ENCODE results near the gene ZNF496. TPM values are rescaled to one million over a fixed set of nuclear protein-coding genes. Genes with fewer than 3 reads are reported as not detected.
A peak's percentile ranks its signal among the peaks of the same experiment; 100 is the strongest.

The ZNF496 gene
- total and polyA plus RNA-seq, 4 donors: 8.2 to 43.4 (median 15.6) TPM

DNA sequence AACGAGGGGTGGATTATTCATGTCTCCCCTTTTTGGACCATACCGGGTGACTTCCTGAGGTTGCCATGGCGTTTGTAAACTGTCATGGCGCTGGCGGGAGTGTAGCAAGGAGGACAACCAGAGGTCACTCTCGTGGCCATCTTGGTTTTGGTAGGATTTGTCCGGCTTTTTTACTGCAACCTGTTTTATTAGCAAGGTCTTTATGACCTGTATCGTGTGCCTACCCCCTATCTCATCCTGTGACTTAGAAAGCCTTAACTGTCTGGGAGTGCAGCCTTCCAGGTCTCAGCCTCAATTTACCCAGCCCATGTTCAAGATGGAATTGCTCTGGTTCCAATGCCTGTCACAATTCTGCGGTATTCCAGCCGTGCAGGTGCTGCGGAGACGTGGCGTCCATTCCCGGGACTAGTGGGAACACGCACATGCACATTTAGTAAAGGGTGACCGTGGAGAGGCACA is 40.2 kb upstream of the ZNF496 start:
- peaks cover 0 to 4% (median 0%) of the 10 kb centered on the region in 3 donors for H3K27me3 ChIP-seq (ENCODE audit: control insufficient read depth in 3 of 3, insufficient read depth in 3 of 3, low read length in 2 of 3)
- 88 to 95% methylated on average over 16 of the region's 16 CpGs for WGBS, 2 donors
- no peak overlapping the region for H3K4me3 ChIP-seq
- TF ChIP-seq, protein P1, sequence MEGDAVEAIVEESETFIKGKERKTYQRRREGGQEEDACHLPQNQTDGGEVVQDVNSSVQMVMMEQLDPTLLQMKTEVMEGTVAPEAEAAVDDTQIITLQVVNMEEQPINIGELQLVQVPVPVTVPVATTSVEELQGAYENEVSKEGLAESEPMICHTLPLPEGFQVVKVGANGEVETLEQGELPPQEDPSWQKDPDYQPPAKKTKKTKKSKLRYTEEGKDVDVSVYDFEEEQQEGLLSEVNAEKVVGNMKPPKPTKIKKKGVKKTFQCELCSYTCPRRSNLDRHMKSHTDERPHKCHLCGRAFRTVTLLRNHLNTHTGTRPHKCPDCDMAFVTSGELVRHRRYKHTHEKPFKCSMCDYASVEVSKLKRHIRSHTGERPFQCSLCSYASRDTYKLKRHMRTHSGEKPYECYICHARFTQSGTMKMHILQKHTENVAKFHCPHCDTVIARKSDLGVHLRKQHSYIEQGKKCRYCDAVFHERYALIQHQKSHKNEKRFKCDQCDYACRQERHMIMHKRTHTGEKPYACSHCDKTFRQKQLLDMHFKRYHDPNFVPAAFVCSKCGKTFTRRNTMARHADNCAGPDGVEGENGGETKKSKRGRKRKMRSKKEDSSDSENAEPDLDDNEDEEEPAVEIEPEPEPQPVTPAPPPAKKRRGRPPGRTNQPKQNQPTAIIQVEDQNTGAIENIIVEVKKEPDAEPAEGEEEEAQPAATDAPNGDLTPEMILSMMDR (IDR thresholded peaks at IDR 0.05; ENCODE audit: control extremely low read depth, extremely low read depth): no peak
- DNase-seq (no peak), ATAC-seq (ENCODE audit: insufficient read depth, low FRiP score) (no peak)
- no peaks in the 10 kb centered on the region for H3K9me3 ChIP-seq (ENCODE audit: control insufficient read depth in 4 of 4, insufficient read depth in 3 of 4, low read length in 3 of 4)
- no peaks in the 10 kb centered on the region for H3K4me1 ChIP-seq (ENCODE audit: control insufficient read depth in 5 of 5, insufficient read depth in 5 of 5, low read length in 5 of 5)
- no peak overlapping the region for H3K27ac ChIP-seq (ENCODE audit: low read depth in 1 of 2, low read length in 1 of 2)
- no peak overlapping the region for H3K9ac ChIP-seq (ENCODE audit: insufficient read depth in 1 of 2, low read length in 2 of 2)
- H3K36me3 ChIP-seq (ENCODE audit: control insufficient read depth in 4 of 4, insufficient read depth in 4 of 4, low read length in 4 of 4): no peaks in the 10 kb centered on the region

DNA sequence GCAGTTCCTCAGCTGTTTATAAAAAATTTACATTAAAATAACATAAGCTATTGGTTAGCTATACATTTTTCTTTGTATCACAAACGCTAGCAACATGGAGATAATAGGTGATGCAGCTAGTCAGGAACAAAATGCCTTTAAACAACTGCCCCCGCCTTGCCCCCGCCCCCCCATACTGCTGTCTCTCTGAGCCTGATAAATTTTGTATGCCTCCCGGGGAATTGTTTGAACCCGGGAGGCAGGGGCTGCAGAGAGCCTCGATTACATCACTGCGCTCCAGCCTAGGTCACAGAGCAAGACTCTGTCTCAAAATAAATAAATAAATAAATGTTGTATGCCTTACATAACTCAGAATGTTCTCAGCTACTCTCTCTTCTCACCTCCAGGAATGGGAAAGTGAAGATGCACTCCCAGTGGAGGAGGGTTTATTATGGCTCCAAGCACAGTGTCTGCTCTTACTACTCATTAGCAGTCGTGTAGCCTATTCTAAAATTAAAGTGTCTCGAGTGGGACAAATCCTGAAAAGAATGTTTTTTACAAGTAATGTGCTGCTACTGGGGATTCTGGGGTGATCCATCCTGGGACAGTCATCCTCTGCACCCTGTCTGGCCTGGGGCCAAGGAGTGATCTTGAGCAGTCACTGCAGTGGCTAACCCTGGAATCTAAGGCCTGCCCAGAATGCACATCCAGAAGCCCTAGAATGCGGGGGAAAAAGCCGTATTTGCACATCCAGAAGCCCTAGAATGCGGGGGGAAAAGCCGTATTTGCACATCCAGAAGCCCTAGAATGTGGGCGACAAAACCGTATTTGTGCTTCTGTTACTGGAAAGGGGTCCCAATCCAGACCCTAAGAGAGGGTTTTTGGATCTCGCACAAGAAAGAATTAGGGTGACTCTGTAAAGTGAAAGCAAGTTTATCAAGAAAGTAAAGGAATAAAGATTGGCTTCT is 39.4 kb upstream of the ZNF496 start:
- H3K36me3 ChIP-seq (ENCODE audit: control insufficient read depth in 4 of 4, insufficient read depth in 4 of 4, low read length in 4 of 4): no peaks in the 10 kb centered on the region
- ATAC-seq (ENCODE audit: insufficient read depth, low FRiP score): no peak
- H3K9ac ChIP-seq (ENCODE audit: insufficient read depth in 1 of 2, low read length in 2 of 2): no peak overlapping the region
- peaks cover 0 to 2% (median 0%) of the 10 kb centered on the region in 4 donors for H3K9me3 ChIP-seq (ENCODE audit: control insufficient read depth in 4 of 4, insufficient read depth in 3 of 4, low read length in 3 of 4)
- no peaks in the 10 kb centered on the region for H3K4me1 ChIP-seq (ENCODE audit: control insufficient read depth in 5 of 5, insufficient read depth in 5 of 5, low read length in 5 of 5)
- DNase-seq: peak; percentile 19 to 41 (median 23)
- WGBS, 2 donors: 76 to 78% methylated on average over 16 of the region's 16 CpGs
- TF ChIP-seq, protein P1 (IDR thresholded peaks at IDR 0.05; ENCODE audit: control extremely low read depth, extremely low read depth): no peak
- H3K27ac ChIP-seq (ENCODE audit: low read depth in 1 of 2, low read length in 1 of 2): no peak overlapping the region
- H3K27me3 ChIP-seq (ENCODE audit: control insufficient read depth in 3 of 3, insufficient read depth in 3 of 3, low read length in 2 of 3): peaks cover 0 to 4% (median 0%) of the 10 kb centered on the region in 3 donors
- H3K4me3 ChIP-seq: no peak overlapping the region

DNA sequence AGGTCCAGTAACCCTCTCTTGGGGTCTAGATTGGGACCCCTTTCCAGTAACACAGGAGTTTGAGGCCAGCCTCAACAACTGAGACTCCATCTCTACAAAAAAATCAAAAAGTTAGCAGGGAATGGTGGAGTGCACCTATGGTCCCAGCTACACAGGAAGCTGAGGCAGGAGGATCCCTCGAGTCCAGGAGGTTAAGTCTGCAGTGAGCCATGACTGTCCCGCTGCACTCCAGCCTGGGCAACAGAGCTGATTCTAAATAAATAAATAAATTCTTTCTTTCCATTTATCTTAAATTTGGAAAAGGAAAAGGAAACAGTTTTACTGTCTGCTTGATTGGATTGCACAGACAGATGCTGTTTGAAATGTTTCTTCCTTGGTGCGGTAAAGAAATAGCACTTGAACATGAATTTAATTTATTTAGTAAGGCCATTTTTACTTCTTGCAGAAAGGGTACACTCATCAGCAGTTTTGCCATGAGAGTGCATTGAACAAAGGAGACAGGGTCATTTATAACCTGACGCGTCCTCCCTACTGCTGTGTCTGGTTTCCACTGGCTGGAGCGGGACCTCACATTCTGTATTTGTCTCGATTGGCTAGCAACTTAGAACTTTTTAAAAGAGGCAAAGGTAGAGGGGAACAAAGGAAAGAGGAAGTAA is 37.0 kb upstream of the ZNF496 start:
- Histone ChIP-seq H3K9me3 (ENCODE audit: control insufficient read depth in 4 of 4, insufficient read depth in 3 of 4, low read length in 3 of 4) (peaks cover 0 to 2% (median 0%) of the 10 kb centered on the region in 4 donors), H3K4me1 (ENCODE audit: control insufficient read depth in 5 of 5, insufficient read depth in 5 of 5, low read length in 5 of 5) (no peaks in the 10 kb centered on the region), H3K36me3 (ENCODE audit: control insufficient read depth in 4 of 4, insufficient read depth in 4 of 4, low read length in 4 of 4) (no peaks in the 10 kb centered on the region), H3K27ac (ENCODE audit: low read depth in 1 of 2, low read length in 1 of 2) (no peak overlapping the region), H3K9ac (ENCODE audit: insufficient read depth in 1 of 2, low read length in 2 of 2) (no peak overlapping the region), H3K4me3 (no peak overlapping the region), H3K27me3 (ENCODE audit: control insufficient read depth in 3 of 3, insufficient read depth in 3 of 3, low read length in 2 of 3) (no peaks in the 10 kb centered on the region)
- ATAC-seq (ENCODE audit: insufficient read depth, low FRiP score) (no peak), DNase-seq (no peak)
- 59 to 64% methylated on average over 7 of the region's 7 CpGs for WGBS, 2 donors
- TF ChIP-seq, protein P1 (IDR thresholded peaks at IDR 0.05; ENCODE audit: control extremely low read depth, extremely low read depth): no peak

Measured in lung (tissue), 12 donors.